Measurements from ENCODE around the gene USP34. TPM values are rescaled to one million over a fixed set of nuclear protein-coding genes. Genes with fewer than 3 reads are reported as not detected.

USP34 gene
- total RNA-seq, 1 donor from 2014 or later: 83.2 TPM

GRCh38 chr2:61367177-61367576 is 103.7 kb downstream of the USP34 start:
- DNase-seq (ENCODE audit: low read depth) (no peak), FAIRE-seq (no peak)
- TF ChIP-seq CTCF (IDR thresholded peaks at IDR 0.05; ENCODE audit: insufficient read depth, low read length, severe bottlenecking): no peak
- Histone ChIP-seq H3K4me3 (ENCODE audit: low read depth, low read length) (no peak overlapping the region), H3K36me3 (ENCODE audit: control insufficient read depth, insufficient read depth, low read length) (peaks cover 4% of the 10 kb centered on the region), H3K27me3 (ENCODE audit: control insufficient read depth, insufficient read depth, low read length) (no peaks in the 10 kb centered on the region)

- no peak for TF ChIP-seq CTCF (IDR thresholded peaks at IDR 0.05; ENCODE audit: insufficient read depth, low read length, severe bottlenecking)
- FAIRE-seq (no peak), DNase-seq (ENCODE audit: low read depth) (no peak)
- Histone ChIP-seq H3K4me3 (ENCODE audit: low read depth, low read length) (no peak overlapping the region), H3K36me3 (ENCODE audit: control insufficient read depth, insufficient read depth, low read length) (peaks cover 3% of the 10 kb centered on the region), H3K27me3 (ENCODE audit: control insufficient read depth, insufficient read depth, low read length) (no peaks in the 10 kb centered on the region)
Measured at GRCh38 chr2:61363580-61363979, 107.3 kb downstream of the USP34 start.

- TF ChIP-seq CTCF (IDR thresholded peaks at IDR 0.05; ENCODE audit: insufficient read depth, low read length, severe bottlenecking): no peak
- FAIRE-seq (no peak), DNase-seq (ENCODE audit: low read depth) (no peak)
- Histone ChIP-seq H3K27me3 (ENCODE audit: control insufficient read depth, insufficient read depth, low read length) (no peaks in the 10 kb centered on the region), H3K36me3 (ENCODE audit: control insufficient read depth, insufficient read depth, low read length) (peaks cover 3% of the 10 kb centered on the region), H3K4me3 (ENCODE audit: low read depth, low read length) (no peak overlapping the region)
Measured at GRCh38 chr2:61362873-61363272, 108.0 kb downstream of the USP34 start.

DNA sequence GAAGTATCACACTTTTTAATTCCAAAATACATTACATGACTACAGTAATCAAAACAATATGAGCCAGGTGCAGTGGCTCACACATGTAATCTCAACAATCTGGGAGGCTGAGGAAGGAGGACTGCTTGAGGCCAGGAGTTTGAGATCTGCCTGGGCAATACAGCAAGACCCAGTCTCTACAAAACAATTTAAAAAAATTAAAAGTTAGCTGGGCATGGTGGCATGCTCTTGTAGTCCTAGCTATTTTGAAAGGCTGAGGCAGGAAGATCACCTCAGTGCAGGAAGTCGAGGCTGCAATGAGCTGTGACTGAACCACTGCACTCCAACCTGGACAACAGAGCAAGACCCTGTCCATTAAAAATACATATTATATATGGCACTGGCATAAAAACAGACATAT is 109.8 kb downstream of the USP34 start:
- FAIRE-seq: no peak
- DNase-seq (ENCODE audit: low read depth): no peak
- H3K36me3 ChIP-seq (ENCODE audit: control insufficient read depth, insufficient read depth, low read length): peaks cover 1% of the 10 kb centered on the region
- no peaks in the 10 kb centered on the region for H3K27me3 ChIP-seq (ENCODE audit: control insufficient read depth, insufficient read depth, low read length)
- no peak for TF ChIP-seq CTCF (IDR thresholded peaks at IDR 0.05; ENCODE audit: insufficient read depth, low read length, severe bottlenecking)
- no peak overlapping the region for H3K4me3 ChIP-seq (ENCODE audit: low read depth, low read length)

GRCh38 chr2:61359058-61359457 is 111.8 kb downstream of the USP34 start:
- no peaks in the 10 kb centered on the region for H3K27me3 ChIP-seq (ENCODE audit: control insufficient read depth, insufficient read depth, low read length)
- FAIRE-seq (no peak), DNase-seq (ENCODE audit: low read depth) (no peak)
- TF ChIP-seq CTCF (IDR thresholded peaks at IDR 0.05; ENCODE audit: insufficient read depth, low read length, severe bottlenecking): no peak
- H3K36me3 ChIP-seq (ENCODE audit: control insufficient read depth, insufficient read depth, low read length): peaks cover 9% of the 10 kb centered on the region
- H3K4me3 ChIP-seq (ENCODE audit: low read depth, low read length): no peak overlapping the region

DNA sequence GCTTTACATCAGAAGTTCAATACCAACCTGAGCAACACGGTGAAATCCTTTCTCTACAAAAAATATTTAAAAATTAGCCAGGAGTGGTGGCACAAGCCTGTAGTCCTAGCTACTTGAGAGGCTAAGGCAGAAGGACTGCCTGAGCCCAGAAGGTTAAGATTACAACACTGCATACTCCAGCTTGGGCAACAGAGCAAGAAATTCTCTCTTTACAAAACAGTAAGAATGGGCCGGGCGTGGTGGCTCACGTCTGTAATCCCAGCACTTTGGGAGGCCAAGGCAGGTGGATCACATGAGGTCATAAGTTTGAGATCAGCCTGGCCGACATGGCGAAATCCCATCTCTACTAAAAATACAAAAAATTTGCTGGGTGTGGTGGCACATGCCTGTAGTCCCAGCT is 113.2 kb downstream of the USP34 start:
- FAIRE-seq (no peak), DNase-seq (ENCODE audit: low read depth) (peak; percentile 26)
- Histone ChIP-seq H3K36me3 (ENCODE audit: control insufficient read depth, insufficient read depth, low read length) (peaks cover 7% of the 10 kb centered on the region), H3K27me3 (ENCODE audit: control insufficient read depth, insufficient read depth, low read length) (no peaks in the 10 kb centered on the region), H3K4me3 (ENCODE audit: low read depth, low read length) (no peak overlapping the region)
- no peak for TF ChIP-seq CTCF (IDR thresholded peaks at IDR 0.05; ENCODE audit: insufficient read depth, low read length, severe bottlenecking)
